Vagina (tissue), 2 donors: ENCODE measurements around the gene GRIK3.

Source experiments
- CTCF ChIP-seq, 3 experiments: fragments of 450-650 bp in 2 of 3; fragments of 200-600 bp in 1 of 3; sonication (generic) in 1 of 3; IDR thresholded peaks; one replicate each; pipeline ENCODE4 v1.5.1; 2017 to 2019; ENCODE audit warnings: antibody characterized with exemption in 3 of 3, mild to moderate bottlenecking in 2 of 3, moderate library complexity in 2 of 3
- POLR2AphosphoS5 ChIP-seq, 2 donors: sonication (generic); formaldehyde crosslinking; IDR thresholded peaks; one replicate each; pipeline ENCODE4 v1.9.0; 2017; ENCODE audit warnings: antibody characterized with exemption in 2 of 2, mild to moderate bottlenecking in 2 of 2, low read depth in 1 of 2; ENCODE audit not compliant: insufficient read depth in 1 of 2

DNA sequence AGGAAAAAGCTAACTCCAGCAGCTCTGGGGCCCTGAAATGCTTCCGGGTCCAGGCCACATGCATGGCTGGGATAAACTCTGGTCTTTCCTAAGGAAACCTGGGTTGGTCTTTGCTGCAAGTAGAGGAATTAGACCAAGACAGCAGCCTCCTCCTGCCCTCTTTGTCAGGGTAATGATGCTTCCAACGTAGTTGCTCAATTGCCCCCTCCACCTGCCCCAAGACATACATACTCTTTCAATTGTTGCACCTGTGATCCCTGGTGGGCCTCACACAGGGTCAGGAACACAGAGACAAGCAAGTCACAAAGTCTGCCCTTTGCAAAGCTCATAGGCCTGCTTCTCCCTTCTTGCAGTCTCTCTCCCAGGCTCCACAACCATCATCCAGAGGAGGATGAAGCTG is 41.9 kb upstream of the GRIK3 start:
- TF ChIP-seq POLR2AphosphoS5 (IDR thresholded peaks at IDR 0.05; ENCODE audit: insufficient read depth in 1 of 2, low read depth in 1 of 2) = no peak
- no peak for TF ChIP-seq CTCF (IDR thresholded peaks at IDR 0.05)
